HG03108 (cell line): ENCODE data around the gene PREPL.
"Not testable (repeated sequence)": the region's sequence is repeated elsewhere in the genome, so short reads cannot be mapped to it uniquely, and the experiment has no call there.

Experiments
- ATAC-seq: cut with Tn5 transposase; IDR thresholded peaks from one replicate; pipeline ENCODE4 v1.9.1; 2021; ENCODE audit warnings: moderate library complexity; ENCODE audit not compliant: unreplicated experiment

The PREPL gene

DNA sequence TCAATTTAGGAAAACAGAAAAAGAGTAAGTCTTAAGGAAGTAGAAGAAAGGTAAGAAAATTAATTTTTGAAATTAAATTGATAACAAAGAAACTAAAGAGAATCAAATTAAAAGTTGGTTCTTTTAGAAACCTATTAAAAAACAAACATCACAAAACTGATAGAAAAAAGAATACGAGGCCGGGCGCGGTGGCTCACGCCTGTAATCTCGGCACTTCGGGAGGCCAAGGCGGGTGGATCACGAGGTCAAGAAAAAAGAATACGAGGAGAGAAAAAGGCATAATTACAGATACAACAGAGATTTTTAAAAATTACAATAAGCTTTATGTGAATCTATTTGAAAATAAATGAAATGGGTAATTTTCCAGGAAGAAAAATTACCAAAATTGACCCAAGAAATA is 11.8 kb downstream of the PREPL start:
- no peak for ATAC-seq

DNA sequence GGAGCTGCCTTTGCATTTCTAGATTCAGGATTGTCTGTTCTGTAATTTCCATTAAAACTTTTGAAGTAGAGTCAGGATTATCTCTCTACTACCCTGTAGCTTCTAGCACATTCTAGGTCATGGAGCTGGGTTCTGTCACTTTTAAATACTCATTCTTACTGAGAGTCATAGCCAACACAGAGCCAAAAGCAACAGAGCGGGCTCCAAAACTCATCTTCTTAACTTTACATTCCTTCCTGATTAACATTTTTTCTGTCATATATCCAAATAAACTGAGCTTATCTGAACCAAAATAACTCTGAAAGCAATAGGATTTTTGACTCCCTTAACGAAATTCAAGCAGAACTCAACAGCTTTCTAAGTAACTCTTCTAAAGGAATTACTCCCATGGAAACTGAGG is 12.9 kb downstream of the PREPL start:
- ATAC-seq: no peak

DNA sequence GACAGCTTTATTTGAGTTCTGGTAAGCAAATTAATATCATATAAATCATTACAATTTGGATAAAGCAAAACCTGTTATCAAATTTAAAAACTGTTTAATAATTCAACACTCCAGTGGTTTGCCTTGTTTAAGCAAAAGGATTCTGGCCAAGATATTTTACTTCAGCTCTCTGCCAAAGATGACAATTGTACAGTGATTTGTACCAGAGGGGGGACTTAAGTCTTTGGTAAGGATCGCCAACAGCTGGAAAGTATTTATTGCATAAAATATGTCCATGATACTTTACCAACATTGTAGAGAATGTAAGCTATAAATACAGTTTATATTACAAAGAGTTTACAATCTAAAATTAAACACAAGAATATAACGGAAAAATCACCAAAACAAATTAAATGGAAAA is 13.8 kb downstream of the PREPL start:
- no peak for ATAC-seq

DNA sequence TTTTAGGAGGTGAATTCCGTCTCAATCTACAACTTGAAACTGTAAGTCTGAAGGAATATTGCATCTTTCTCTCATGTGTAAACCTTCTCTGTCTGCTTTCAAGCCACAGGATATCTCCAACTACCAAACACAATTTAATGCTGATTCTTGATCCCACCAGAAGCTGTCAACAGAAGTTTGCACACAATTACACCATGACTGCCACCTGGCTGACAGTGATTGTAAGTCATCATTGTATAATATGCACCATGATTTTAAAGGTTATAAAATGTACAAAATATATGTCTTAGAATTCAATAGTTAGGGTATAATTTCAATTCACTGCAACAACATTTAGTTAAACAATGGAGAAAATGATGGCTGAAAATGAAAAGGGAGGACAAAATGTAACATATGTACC is 18.4 kb downstream of the PREPL start:
- ATAC-seq: no peak

DNA sequence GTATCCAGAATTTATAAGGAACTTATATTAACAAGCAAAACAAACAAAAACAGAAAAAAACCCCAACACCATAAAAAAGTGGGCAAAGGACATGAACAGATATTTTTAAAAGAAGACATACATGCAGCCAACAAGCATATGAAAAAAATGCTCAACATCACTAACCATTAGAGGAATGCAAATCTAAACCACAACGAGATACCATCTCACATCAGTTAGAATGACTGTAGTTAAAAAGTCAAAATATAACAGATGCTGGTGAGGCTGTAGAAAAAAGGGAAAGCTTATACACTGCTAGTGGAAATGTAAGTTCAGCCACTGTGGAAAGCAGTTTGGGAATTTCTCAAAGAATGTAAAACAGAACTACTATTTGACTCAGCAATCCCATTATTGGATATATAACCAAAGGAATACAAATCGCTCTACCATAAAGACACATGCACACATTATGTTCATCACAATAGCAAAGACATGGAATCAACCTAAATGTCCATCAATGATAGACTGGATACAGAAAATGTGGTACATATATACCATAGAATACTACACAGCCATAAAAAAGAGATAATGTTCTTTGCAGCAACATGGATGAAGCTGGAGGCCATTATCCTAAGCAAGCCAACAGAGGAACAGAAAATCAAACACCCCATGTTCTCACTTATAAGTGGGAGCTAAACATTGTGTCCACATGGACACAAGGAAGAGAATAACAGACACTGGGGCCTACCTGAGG is 25.3 kb downstream of the PREPL start:
- ATAC-seq: no peak

DNA sequence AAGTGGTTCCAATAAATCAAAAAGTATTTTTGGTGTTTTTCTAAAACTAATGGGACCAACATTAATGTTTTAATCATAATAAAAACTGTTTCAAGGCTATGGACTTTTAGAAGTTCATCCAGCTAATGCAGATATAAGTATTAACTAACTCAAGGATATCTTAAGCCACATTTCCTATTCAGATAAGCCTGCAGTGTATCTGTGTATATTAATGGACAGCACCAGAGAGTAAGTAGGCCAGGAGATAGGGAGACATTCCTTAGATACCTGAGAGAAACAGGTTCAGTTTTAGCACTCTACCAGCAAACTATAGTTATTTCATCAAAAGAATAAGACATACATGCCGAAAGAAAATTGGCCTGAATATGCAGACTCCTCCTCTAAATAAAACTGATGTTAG is 27.3 kb downstream of the PREPL start:
- ATAC-seq: no peak

DNA sequence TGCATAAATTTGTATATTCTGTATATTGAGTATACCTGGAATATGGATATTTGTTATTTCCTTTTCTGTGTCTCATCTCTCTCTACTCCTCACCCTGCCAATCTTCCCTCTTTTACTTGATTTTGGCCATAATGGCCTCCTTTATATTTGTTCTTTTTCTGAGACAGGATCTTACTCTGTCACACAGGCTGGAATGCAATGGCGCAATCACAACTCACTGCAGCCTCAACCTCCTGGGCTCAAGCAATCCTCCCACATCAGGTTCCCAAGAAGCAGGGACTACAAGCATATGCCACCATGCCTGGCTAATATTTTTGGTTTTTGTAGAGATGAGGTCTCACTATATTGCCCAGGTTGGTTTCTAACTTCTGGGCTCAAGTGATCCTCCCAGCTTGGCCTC is 30.5 kb downstream of the PREPL start:
- no peak for ATAC-seq

DNA sequence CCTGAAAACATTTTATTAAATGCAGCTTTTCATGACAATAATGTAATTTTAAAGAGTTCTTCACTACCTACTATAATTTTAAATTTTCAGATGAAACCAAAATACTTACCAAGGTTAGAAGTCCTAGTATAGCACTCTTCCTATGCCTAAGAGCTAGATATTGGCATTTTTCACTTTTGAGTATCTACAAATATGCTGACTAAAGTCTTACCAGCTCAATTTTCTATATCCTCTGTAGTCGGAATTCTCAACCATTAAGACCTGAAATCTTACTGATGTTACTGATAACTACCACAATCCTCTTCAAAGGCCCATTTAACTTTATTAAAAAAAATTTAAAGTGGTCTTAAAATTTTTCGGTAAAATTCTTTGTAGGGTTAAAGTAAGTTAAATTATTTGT is 32.0 kb downstream of the PREPL start:
- no peak for ATAC-seq

DNA sequence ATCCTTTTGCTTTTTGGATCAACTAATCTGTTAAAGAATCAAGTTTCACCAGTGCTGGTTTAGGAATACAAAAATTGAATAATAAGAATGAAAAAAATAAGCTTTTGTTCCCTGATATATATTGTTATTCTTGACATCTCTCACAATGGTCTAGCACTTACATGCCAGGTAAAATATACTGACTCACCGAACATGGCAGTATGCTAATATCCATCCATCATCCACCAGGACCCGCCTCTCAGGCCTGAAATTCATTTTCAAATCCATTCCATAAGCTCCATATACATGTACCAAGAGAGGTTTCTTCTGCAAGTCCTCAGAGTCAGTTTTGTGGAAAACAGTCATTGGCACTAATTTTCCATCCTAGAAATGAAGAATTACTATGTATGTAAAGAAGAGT is 32.5 kb downstream of the PREPL start:
- ATAC-seq: no peak

DNA sequence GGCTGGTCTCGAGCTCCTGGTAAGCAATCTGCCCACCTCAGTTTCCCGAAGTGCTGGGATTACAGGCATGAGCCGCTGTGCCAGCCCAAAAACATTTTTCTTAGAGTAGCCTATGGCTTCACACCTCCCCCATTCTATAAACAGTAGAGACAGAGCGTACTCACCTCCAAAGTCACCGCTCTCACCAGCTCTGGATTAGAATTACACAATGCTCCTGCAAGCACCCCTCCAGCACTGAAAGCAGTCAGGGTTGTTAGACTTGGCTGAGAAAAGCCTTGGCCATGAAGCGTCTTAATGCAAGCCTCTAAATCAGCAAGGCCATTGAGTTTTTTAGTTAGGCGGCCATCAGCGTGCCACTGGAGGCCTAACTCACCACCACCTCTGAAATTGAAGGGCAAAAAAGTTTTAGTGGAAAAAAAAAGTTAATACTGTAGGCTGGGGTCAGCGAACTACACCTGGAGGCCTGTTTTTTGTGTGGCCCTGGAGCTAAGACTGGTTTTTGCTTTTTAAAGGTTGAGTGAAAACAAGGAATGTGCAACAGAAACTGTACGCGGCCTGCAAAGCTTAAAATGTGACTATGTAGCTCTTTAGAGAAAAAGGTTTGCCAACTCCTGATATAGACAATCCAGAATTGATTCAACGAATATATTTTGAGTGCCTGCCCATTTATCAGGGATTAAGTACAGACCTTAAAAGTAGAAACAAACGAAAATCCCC is 34.6 kb downstream of the PREPL start:
- no peak for ATAC-seq

DNA sequence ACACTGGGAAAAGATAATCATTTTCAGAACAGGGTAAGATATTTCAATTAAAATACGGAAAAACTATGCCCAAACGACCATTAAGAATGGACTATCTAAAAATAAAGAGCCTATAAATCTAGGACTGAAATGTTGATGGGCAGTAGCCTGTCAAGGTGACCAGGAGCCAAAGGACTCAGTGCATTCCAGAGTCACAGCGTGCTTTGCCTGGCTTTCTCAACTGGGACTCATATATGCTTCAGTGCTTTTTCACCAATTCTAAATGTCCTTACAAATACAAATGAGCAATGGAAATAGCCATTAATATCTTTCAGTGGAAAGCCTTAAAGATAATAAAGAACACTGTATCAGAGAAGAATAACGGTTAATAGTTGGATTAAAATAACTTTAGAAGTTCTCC is 35.4 kb downstream of the PREPL start:
- no peak for ATAC-seq

DNA sequence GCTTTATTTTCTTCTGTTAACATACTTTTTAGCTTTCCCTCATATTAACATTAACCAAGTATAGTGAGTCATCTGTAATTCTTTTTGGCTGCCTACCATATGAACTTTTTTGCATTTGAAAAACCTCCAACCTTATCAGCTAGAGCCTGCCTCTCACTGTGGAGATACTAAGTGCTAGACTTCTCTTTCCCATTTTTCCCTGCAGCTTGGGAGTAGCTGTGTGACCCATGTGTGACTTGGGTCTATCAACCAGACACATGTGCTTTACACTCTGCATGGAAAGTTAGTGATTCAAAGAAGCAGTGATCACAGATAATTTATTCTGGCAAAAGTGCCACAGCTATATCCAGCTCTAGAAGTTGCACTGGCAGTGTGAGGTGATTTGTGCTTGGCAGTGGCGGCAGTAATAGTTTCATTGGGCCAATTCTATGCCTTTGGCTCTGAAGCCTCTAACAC is 36.3 kb downstream of the PREPL start:
- ATAC-seq: no peak

DNA sequence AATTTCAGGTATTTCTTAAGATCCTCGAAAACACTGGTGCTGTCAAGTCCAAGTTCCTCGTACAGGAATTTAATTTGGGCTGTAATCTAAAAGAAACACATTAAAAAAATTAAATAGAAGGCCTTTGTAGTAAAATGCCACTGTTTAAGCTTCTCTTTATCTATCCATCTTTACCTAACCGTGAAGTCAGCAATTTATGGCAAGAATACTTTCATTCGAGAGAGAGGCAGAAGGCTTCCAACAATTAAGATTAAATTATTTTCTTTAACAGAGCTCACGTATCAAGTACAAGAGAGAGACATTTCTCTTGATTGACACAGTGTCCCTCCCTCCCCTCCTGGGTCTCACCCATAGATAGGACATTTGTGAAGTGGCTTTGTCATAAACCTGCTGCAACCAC is 39.9 kb downstream of the PREPL start:
- ATAC-seq: no peak

DNA sequence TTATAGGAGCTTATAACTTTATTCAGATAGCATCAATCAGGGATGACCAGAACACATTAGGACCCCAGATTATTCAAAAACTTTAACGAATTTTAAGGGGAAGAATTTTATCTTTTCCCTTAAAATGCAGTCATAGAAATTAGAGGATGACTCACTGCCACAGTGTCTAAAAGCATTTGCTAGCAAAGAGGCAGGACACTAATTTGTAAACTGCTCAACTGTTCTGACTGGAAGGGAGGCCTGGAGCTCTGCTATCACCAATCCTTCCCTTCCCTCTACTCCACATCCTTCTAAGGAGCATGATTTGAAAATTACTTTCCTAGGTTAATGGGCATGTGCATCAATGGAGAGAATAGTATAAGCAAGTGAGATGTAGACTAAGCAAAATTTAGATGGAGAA is 40.5 kb downstream of the PREPL start:
- no peak for ATAC-seq

DNA sequence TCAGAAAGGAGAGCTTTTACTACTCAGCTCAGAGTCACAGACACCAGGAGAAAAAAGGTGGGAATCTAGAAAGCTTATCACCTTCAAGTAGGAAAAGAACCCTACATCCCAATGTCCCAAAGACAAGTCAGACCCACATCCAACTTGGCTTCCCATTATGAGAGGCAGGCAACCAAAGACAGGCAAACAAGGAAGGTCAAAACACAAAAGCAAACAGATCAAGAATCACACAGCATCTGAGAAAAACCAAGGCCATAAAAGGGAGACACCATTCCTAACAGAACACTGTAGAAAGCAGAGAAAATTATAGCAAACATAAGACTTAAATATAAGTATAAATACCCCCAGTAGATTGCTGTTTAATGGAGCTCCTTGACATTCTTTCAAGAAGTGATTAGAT is 45.3 kb downstream of the PREPL start:
- ATAC-seq: no peak

DNA sequence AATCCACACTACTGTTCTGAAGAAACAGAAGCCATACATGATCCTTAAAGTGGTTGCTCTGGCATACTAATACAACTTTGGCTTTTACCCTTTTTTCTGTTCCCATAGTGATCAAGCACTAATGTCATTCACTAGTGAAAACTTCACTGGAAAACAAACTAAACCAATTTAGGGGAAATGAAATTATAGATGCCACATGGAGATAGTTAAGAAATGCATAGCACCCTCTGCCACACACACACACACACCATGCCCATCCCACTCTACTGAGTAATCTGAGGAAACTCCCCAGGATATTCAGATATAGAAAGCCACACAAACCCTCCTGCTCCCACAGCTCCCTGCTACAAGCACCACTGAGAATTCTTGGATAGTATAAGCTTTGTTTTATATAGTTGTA is 46.9 kb downstream of the PREPL start:
- no peak for ATAC-seq

DNA sequence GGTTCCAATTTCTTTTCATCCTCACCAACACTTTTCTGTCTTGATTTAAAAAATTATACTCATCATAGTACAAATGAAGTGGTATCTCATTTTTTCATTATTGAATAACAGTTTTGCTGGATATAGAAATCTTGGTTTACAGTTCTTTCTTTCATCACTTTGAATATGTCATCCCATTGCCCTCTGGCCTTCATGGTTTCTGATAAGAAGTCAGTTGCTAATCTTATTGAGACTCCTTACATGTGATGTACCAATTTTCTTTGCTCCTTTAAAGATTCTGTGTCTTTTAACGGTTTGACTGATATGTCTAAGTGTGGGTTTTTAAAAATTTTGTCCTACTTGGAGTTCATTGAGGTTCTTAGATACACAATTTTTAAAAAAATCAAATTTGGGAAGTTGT is 51.0 kb downstream of the PREPL start:
- ATAC-seq: no peak

DNA sequence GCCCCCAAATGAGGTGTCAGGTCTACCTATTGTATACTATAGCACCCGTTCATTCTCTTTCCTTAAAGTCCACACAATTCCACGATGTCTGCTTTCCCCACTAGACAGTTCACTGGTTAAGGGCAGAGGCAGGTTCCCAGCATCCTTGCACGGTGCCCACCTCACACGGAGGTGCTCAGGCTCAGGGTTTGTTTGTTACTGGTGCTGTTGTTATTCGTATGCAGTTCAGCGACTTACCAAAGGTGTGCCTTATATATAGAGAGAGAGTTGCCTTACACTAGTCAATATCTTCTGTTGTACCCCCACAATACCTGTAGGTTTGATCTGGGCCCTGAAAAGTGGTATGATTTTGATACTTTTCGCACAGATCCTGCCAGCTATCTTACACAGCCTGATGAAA is 55.4 kb downstream of the PREPL start:
- no peak for ATAC-seq

DNA sequence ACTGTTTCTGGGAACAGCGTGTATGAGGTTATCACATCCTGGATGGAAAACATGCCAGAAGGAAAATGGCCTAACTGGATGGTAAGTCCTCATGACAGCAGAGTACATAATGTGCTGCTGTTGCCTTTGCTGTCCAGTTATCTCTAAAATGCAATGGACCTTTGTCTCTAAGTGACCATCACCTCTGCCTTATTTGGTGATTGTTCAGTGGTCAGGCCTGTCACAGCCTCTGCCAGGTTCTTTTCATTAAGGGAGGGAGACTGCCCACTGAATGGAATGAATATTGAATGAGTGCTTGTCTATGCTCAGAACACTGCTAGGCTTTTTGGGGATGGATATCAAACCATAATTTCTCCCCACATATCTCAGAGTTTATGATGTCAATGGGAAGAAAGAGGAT is 57.0 kb downstream of the PREPL start:
- no peak for ATAC-seq

DNA sequence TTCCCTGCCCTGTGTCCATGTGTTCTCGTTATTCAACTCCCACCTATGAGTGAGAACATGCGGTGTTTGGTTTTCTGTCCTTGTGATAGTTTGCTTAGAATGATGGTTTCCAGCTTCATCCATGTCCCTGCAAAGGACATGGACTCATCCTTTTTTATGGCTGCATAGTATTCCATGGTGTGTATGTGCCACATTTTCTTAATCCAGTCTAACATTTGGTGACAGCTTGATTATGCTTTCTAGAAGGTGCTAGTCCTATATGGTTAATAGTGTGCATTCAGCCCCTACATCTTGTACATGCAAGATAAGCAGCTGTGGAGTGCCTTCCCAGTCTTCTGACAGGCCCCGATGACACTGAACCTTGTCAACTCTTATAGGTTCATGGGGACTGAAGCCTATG is 57.5 kb downstream of the PREPL start:
- ATAC-seq: not testable (repeated sequence)

DNA sequence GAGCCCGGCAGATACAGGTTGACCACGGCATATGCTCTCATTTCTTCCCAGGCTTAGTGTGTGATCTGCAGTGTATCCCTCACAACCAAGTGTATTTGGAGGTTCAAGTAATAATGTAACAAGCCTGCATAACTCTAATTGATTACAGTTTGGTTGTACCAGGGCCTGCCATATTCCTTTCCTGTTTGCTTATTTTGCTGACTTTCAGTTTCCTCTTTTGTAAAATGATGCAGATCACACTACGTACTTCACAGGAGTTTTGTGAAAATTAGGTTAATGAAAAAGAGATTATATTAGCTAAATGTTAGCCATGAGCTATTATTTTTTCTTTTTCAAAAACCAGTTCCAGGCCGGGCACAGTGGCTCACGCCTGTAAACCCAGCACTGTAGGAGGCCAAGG is 60.2 kb downstream of the PREPL start:
- ATAC-seq: no peak

DNA sequence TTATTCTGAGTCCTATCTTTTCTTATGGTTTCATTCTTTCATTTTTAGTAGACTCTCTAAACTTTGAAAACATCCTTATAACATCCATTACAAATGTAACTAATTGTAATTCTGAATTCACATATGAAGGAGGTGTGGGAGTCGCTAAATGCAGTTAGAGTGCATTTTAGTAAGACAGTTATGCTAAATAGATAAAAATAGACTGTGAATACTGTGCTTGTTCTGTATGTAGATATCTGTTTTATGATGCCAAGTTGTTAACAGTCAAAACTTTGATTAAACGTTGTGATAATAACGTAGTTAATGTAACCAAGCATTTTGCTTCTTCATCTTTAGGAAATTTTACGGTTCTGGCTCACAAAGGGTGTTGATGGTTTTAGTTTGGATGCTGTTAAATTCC is 61.7 kb downstream of the PREPL start:
- ATAC-seq: no peak

DNA sequence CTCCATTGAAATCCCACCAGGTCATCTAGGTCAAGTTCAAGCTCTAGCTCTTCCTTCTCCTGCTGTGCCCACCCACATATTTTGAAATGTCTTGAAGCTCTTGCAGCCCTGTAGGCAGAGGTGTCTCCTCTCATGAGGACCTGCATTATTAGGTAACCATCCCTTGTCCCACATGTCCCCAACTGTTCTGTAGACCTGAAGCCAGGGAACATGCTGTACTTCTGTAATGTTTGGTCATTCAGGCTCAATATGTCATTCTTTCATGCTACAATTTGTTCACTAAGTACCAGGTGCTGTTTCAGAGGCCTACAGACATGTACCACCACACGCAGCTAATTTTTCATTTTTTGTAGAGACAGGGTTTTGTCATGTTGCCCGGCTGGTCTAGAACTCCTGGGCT is 63.9 kb downstream of the PREPL start:
- ATAC-seq: no peak
